H9 (cell line): ENCODE results near the gene FCHO1. TPM values are rescaled to one million over a fixed set of nuclear protein-coding genes. Genes with fewer than 3 reads are reported as not detected.

Source experiments
- DNase-seq: peaks from one replicate; pipeline ENCODE4 v3.0.0-alpha.2; 2017
- H2AFZ ChIP-seq: one replicate; pipeline ENCODE4 v1.6.1; 2013; ENCODE audit warnings: mild to moderate bottlenecking, low read length, control low read depth, moderate library complexity
- H2AK5ac ChIP-seq: 2 replicates; pipeline ENCODE4 v1.6.1; 2013; ENCODE audit warnings: low read length, control low read depth, mixed read lengths; ENCODE audit not compliant: insufficient read length
- H2BK120ac ChIP-seq: one replicate; pipeline ENCODE4 v1.6.1; 2013; ENCODE audit warnings: low read depth, mild to moderate bottlenecking, low read length, control low read depth, inconsistent platforms; ENCODE audit not compliant: poor library complexity, severe bottlenecking
- H2BK12ac ChIP-seq: 2 replicates; pipeline ENCODE4 v1.6.1; 2013; ENCODE audit warnings: low read length, control low read depth, mixed read lengths, low read depth; ENCODE audit not compliant: insufficient read length
- H2BK15ac ChIP-seq: 2 replicates; pipeline ENCODE4 v1.6.1; 2013; ENCODE audit warnings: low read depth, low read length, control low read depth
- H2BK20ac ChIP-seq: one replicate; pipeline ENCODE4 v1.6.1; 2013; ENCODE audit warnings: low read depth, mild to moderate bottlenecking, low read length, control low read depth, inconsistent platforms; ENCODE audit not compliant: poor library complexity, severe bottlenecking
- H2BK5ac ChIP-seq: 2 replicates; pipeline ENCODE4 v1.6.1; 2013; ENCODE audit warnings: low read length, control low read depth, mixed read lengths; ENCODE audit not compliant: insufficient read length
- H3K14ac ChIP-seq: 2 replicates; pipeline ENCODE4 v1.6.1; 2013; ENCODE audit warnings: low read length, control low read depth; ENCODE audit not compliant: insufficient read depth
- H3K18ac ChIP-seq: 2 replicates; pipeline ENCODE4 v1.6.1; 2013; ENCODE audit warnings: low read depth, mild to moderate bottlenecking, mixed read lengths, low read length, control low read depth; ENCODE audit not compliant: insufficient read length
- H3K23ac ChIP-seq: 2 replicates; pipeline ENCODE4 v1.6.1; 2013; ENCODE audit warnings: low read length, control low read depth, mixed read lengths, low read depth; ENCODE audit not compliant: insufficient read length
- H3K23me2 ChIP-seq: 2 replicates; pipeline ENCODE4 v1.6.1; 2013; ENCODE audit warnings: low read depth, mild to moderate bottlenecking, mixed read lengths, low read length, control low read depth; ENCODE audit not compliant: insufficient read length, poor library complexity, severe bottlenecking
- H3K27ac ChIP-seq: 2 replicates; pipeline ENCODE4 v1.5.1; 2013; ENCODE audit warnings: low read length, control low read depth, mixed read lengths, low read depth; ENCODE audit not compliant: insufficient read length
- H3K27me3 ChIP-seq: 2 replicates; pipeline ENCODE4 v1.6.1; 2013; ENCODE audit warnings: low read length, control low read depth, inconsistent platforms; ENCODE audit not compliant: insufficient read depth
- H3K4ac ChIP-seq: 2 replicates; pipeline ENCODE4 v1.6.1; 2013; ENCODE audit warnings: low read depth, mild to moderate bottlenecking, control low read depth, inconsistent platforms, low read length, moderate library complexity
- H3K4me1 ChIP-seq: 2 replicates; pipeline ENCODE4 v1.6.1; 2013; ENCODE audit warnings: low read length, control low read depth, inconsistent platforms; ENCODE audit not compliant: insufficient read depth
- H3K4me2 ChIP-seq: 2 replicates; pipeline ENCODE4 v1.6.1; 2013; ENCODE audit warnings: low read length, control low read depth, mixed read lengths; ENCODE audit not compliant: insufficient read length, insufficient read depth
- H3K56ac ChIP-seq: 2 replicates; pipeline ENCODE4 v1.6.1; 2013; ENCODE audit warnings: low read depth, mild to moderate bottlenecking, mixed read lengths, low read length, control low read depth; ENCODE audit not compliant: insufficient read length
- H3K79me1 ChIP-seq: 2 replicates; pipeline ENCODE4 v1.6.1; 2013; ENCODE audit warnings: low read depth, mild to moderate bottlenecking, moderate library complexity, low read length, control low read depth, inconsistent platforms; ENCODE audit not compliant: insufficient read depth, poor library complexity, severe bottlenecking
- H3K79me2 ChIP-seq: 2 replicates; pipeline ENCODE4 v1.6.1; 2013; ENCODE audit warnings: low read length, control low read depth, inconsistent platforms; ENCODE audit not compliant: insufficient read depth
- H3K9ac ChIP-seq: 2 replicates; pipeline ENCODE4 v1.6.1; 2013; ENCODE audit warnings: low read length, control low read depth, mixed read lengths; ENCODE audit not compliant: insufficient read length; ENCODE audit errors: extremely low read depth
- H3K9me3 ChIP-seq: one replicate; pipeline ENCODE4 v1.6.1; 2013; ENCODE audit warnings: low read depth, low read length, inconsistent platforms; ENCODE audit not compliant: control insufficient read depth
- H3T11ph ChIP-seq: one replicate; pipeline ENCODE4 v1.6.1; 2013; ENCODE audit warnings: mild to moderate bottlenecking, low read length, control low read depth, inconsistent platforms
- H4K20me1 ChIP-seq: one replicate; pipeline ENCODE4 v1.6.1; 2013; ENCODE audit not compliant: control insufficient read depth, insufficient read length, insufficient read depth
- H4K5ac ChIP-seq: 2 replicates; pipeline ENCODE4 v1.6.1; 2013; ENCODE audit warnings: low read depth, mild to moderate bottlenecking, mixed read lengths, low read length, control low read depth; ENCODE audit not compliant: insufficient read length
- H4K8ac ChIP-seq: replicated peaks from 2 replicates; pipeline ENCODE4 v1.6.1; 2013; ENCODE audit warnings: low read length, control low read depth, mixed read lengths, low read depth; ENCODE audit not compliant: insufficient read length
- H4K91ac ChIP-seq: 2 replicates; pipeline ENCODE4 v1.6.1; 2013; ENCODE audit warnings: low read depth, mild to moderate bottlenecking, moderate library complexity, mixed read lengths, low read length, control low read depth; ENCODE audit not compliant: insufficient read length
- H3K27ac Mint-ChIP-seq, 3 experiments: 2 replicates in 2 of 3; 3 replicates in 1 of 3; pipeline ENCODE4 v1.8.0; 2020 to 2021; ENCODE audit warnings: mixed read lengths in 3 of 3, mild to moderate bottlenecking in 1 of 3, moderate library complexity in 1 of 3
- H3K27me3 Mint-ChIP-seq: 2 replicates; pipeline ENCODE4 v1.8.0; 2021; ENCODE audit warnings: low read depth, mild to moderate bottlenecking, moderate library complexity, mixed read lengths
- H3K36me3 Mint-ChIP-seq, 3 experiments: 2 replicates in 2 of 3; 3 replicates in 1 of 3; pipeline ENCODE4 v1.8.0; 2020 to 2021; ENCODE audit warnings: low read depth in 3 of 3, mixed read lengths in 3 of 3; ENCODE audit not compliant: insufficient read depth in 1 of 3
- H3K4me1 Mint-ChIP-seq, 2 experiments: 2 replicates each; pipeline ENCODE4 v1.8.0; 2020; ENCODE audit warnings: mixed read lengths in 2 of 2
- H3K4me3 Mint-ChIP-seq, 2 experiments: 2 replicates in 1 of 2; 3 replicates in 1 of 2; pipeline ENCODE4 v1.8.0; 2020 to 2021; ENCODE audit warnings: mild to moderate bottlenecking in 2 of 2, mixed read lengths in 2 of 2, moderate library complexity in 1 of 2
- H3K9me3 Mint-ChIP-seq, 2 experiments: 2 replicates in 1 of 2; 3 replicates in 1 of 2; pipeline ENCODE4 v1.8.0; 2020; ENCODE audit warnings: mild to moderate bottlenecking in 2 of 2, mixed read lengths in 2 of 2, moderate library complexity in 1 of 2
- CTCF ChIP-seq: fragments of 200-600 bp; sonication (generic); conservative IDR thresholded peaks from 3 replicates; pipeline ENCODE4 v1.8.0; 2021; ENCODE audit warnings: antibody characterized with exemption, mild to moderate bottlenecking
- WGBS: extraction: QIAGEN DNeasy Blood & Tissue Kit; methylation state at CpG from one replicate; pipeline ENCODE4 v1.1.7; 2013; ENCODE audit warnings: missing lambda C conversion rate, low lambda C conversion rate, mixed read lengths; ENCODE audit not compliant: insufficient read length; ENCODE audit errors: extremely low coverage; 5-methylcytosine and 5-hydroxymethylcytosine counted together
- total RNA-seq: library from RNA; stranded (reverse); gene quantifications from 2 replicates; pipeline ENCODE4 v1.2.1, GENCODE V29; 2021

FCHO1 gene
- total RNA-seq, 1 experiment from 2014 or later: 13.1 TPM

GRCh38 chr19:17725422-17726078 lies 25.7 kb upstream of the FCHO1 start:
- Mint-ChIP-seq H3K27ac (peak overlapping the region in 2 of 3 experiments; percentile 1 to 50; a peak in 1 of 7 replicates), H3K9me3 (no peaks in the 10 kb centered on the region), H3K4me1 (peaks cover 11 to 12% of the 10 kb centered on the region in 2 experiments), H3K4me3 (peak overlapping the region in 1 of 2 experiments; percentile 36; a peak in 1 of 5 replicates), H3K36me3 (peaks cover 35 to 67% (median 60%) of the 10 kb centered on the region in 3 experiments), H3K27me3 (no peaks in the 10 kb centered on the region)
- WGBS: no CpG with 5 or more reads among the region's 21 CpGs
- H3T11ph ChIP-seq: no peak overlapping the region
- no peak overlapping the region for H3K18ac ChIP-seq
- no peak overlapping the region for H3K4ac ChIP-seq
- no peak overlapping the region for H3K9ac ChIP-seq
- peaks cover 4% of the 10 kb centered on the region; the same call in 1 of the 2 replicates for H3K79me2 ChIP-seq
- no peak overlapping the region for H3K14ac ChIP-seq
- H4K20me1 ChIP-seq: no peaks in the 10 kb centered on the region
- H3K27me3 ChIP-seq: no peaks in the 10 kb centered on the region
- H3K4me2 ChIP-seq: no peak overlapping the region
- H2BK120ac ChIP-seq: no peak overlapping the region
- H4K91ac ChIP-seq: no peak overlapping the region
- H3K23me2 ChIP-seq: no peaks in the 10 kb centered on the region
- no peaks in the 10 kb centered on the region for H3K4me1 ChIP-seq
- peak; percentile 72 for DNase-seq
- no peak overlapping the region for H3K23ac ChIP-seq
- H2BK5ac ChIP-seq: no peak overlapping the region
- peak; percentile 74 for TF ChIP-seq CTCF
- H2BK12ac ChIP-seq: no peak overlapping the region
- H2AK5ac ChIP-seq: no peak overlapping the region
- peaks cover 6% of the 10 kb centered on the region for H3K79me1 ChIP-seq
- H2AFZ ChIP-seq: no peak overlapping the region
- no peak overlapping the region for H3K56ac ChIP-seq
- H2BK15ac ChIP-seq: no peak overlapping the region
- H2BK20ac ChIP-seq: no peak overlapping the region
- no peak overlapping the region for H4K8ac ChIP-seq
- H4K5ac ChIP-seq: no peak overlapping the region
- H3K9me3 ChIP-seq: no peaks in the 10 kb centered on the region
- no peak overlapping the region for H3K27ac ChIP-seq
